ENCODE results near the gene DNAH9.

DNA sequence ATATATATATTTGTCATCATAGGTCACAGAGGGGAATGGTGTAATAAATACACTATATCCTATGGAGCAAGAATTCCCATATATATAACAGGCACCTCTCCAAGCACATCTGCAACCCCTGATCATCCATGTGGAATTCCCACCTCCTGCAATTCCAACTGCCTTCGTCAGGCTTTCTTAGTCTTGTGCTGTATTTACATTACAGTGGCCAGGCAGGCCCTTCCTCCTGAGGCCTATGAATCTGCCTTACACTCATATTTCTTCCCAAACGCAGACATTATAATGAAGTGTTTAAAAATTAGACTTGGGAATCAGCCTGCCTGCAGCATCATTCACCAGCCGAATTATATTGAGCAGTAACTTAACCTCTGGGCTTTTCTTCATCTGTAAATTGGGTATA is 19.3 kb upstream of the DNAH9 start:
- TF ChIP-seq, protein P1, sequence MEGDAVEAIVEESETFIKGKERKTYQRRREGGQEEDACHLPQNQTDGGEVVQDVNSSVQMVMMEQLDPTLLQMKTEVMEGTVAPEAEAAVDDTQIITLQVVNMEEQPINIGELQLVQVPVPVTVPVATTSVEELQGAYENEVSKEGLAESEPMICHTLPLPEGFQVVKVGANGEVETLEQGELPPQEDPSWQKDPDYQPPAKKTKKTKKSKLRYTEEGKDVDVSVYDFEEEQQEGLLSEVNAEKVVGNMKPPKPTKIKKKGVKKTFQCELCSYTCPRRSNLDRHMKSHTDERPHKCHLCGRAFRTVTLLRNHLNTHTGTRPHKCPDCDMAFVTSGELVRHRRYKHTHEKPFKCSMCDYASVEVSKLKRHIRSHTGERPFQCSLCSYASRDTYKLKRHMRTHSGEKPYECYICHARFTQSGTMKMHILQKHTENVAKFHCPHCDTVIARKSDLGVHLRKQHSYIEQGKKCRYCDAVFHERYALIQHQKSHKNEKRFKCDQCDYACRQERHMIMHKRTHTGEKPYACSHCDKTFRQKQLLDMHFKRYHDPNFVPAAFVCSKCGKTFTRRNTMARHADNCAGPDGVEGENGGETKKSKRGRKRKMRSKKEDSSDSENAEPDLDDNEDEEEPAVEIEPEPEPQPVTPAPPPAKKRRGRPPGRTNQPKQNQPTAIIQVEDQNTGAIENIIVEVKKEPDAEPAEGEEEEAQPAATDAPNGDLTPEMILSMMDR (IDR thresholded peaks at IDR 0.05), result no peak
- TF ChIP-seq POLR2A (IDR thresholded peaks at IDR 0.05), result no peak
